Fibroblast of skin of left quadriceps (primary cell): Measurements from ENCODE around the gene RTEL1.

ENCODE experiments used
- DNase-seq, 2 experiments: peaks; one replicate each; pipeline ENCODE4 v3.0.0-alpha.2; 2013; ENCODE audit warnings: low read depth in 2 of 2

RTEL1 gene

GRCh38 chr20:63737945-63738686, 80.0 kb downstream of the RTEL1 start:
- no peak for DNase-seq

DNA sequence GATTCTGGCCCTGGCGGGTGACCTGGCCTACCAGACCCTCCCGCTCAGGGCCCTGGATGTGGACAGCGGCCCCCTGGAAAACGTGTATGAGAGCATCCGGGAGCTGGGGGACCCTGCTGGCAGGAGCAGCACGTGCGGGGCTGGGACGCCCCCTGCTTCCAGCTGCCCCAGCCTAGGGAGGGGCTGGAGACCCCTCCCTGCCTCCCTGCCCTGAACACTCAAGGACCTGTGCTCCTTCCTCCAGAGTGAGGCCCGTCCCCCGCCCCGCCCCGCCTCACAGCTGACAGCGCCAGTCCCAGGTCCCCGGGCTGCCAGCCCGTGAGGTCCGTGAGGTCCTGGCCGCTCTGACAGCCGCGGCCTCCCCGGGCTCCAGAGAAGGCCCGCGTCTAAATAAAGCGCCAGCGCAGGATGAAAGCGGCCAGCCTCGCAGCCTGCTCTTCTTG, 80.6 kb downstream of the RTEL1 start:
- no peak for DNase-seq

GRCh38 chr20:63739130-63740069, 81.3 kb downstream of the RTEL1 start, which contains the start of gene SLC2A4RG:
Gene SLC2A4RG (plus strand): TSS chr20:63739776. CDS start chr20:63739913, 137 bp downstream.
- peak; percentile 32 to 47 for DNase-seq

- peak in 1 of 2 experiments; percentile 5 for DNase-seq
Measured at GRCh38 chr20:63740070-63740626, 82.0 kb downstream of the RTEL1 start.

DNA sequence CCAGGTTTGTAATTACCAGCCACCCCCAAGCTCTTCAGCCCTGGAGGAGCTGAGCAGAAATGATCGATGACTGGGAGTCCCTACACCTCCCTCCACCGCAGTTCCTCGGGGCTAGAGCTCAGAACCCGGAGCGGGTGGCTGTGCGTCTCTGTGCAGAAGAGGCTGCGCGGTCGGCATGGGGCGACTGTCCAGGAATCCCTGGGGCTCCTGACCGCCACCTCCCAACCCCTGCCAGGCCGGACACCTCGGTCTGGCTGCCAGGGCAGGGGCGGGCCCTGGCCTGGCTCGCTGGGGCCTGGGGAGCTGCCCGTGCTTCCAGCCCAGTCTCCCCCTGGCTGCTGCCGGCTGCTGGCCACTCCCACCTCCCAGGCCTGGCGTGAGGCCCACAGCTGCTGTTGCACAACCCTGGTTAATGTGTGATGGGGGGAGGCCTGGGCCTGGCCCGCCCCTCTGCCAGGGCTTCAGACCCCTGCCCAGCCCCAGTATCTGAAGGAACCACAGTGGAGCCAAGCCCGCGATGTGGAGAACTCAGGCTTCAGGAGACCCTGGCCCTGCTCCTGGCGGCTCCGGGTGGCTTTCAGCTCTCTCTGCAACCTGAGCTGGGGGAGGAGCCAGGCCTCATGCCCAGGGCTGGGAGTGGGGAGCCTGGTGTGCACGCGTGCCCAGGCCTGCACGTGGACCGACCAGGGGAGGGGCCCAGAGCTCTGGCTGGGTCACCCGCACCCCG, 82.7 kb downstream of the RTEL1 start:
- DNase-seq: peak; percentile 67 to 74

DNA sequence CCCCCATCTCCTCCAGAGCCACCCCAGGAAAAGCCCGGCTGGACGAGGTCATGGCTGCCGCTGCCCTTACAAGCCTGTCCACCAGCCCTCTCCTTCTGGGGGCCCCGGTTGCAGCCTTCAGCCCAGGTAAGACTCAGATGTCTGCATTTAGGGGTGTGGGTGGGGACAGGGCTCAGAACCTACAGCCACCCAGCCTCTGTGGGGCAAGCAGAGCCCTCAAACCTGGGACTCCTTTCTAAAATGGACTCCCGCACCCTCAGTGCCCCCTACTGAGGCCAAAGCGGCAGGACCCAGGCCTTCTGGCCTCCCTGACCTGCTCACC, 83.2 kb downstream of the RTEL1 start:
- DNase-seq: no peak

- no peak for DNase-seq
Measured at GRCh38 chr20:63741676-63742380, 83.7 kb downstream of the RTEL1 start.

DNA sequence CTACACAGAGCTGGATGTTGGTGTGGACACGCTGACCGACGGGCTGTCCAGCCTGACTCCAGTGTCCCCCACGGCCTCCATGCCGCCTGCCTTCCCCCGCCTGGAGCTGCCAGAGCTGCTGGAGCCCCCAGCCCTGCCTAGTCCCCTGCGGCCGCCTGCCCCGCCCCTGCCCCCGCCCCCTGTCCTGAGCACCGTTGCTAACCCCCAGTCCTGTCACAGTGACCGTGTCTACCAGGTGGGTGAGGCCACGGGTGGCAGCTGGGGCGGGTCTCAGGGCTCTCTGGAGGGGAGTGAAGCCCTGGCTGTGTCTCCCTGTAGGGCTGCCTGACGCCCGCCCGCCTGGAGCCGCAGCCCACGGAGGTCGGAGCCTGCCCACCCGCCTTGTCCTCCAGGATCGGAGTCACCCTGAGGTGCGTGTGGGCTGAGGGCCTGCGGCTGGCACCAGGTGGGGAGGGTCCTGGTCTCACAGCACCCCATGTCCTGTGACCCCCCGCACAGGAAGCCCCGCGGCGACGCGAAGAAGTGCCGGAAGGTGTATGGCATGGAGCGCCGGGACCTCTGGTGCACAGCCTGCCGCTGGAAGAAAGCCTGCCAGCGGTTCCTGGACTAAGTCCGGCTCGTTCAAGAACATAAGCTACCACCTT, 84.4 kb downstream of the RTEL1 start:
- no peak for DNase-seq

- no peak for DNase-seq
Measured at GRCh38 chr20:63743210-63743970, 85.3 kb downstream of the RTEL1 start.

DNA sequence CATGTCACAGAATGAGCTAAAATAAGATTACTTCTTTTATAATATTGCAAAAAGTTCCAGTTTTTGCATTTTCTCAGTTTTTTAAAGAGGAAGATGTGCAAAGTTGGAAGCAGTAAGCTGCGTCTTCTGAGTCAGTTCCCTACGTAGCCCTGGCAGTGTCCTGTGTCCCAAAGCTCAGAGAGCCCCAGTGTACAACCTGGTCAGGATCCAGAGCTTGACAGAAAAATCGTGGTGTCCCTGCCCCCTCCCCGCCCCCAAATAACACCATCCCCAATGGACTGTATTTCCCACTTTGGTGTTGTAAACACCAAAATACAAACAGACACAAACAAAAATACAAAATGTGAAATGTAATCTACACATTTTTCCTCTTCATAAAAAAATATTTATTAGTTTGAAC, 86.0 kb downstream of the RTEL1 start:
- DNase-seq: no peak

DNA sequence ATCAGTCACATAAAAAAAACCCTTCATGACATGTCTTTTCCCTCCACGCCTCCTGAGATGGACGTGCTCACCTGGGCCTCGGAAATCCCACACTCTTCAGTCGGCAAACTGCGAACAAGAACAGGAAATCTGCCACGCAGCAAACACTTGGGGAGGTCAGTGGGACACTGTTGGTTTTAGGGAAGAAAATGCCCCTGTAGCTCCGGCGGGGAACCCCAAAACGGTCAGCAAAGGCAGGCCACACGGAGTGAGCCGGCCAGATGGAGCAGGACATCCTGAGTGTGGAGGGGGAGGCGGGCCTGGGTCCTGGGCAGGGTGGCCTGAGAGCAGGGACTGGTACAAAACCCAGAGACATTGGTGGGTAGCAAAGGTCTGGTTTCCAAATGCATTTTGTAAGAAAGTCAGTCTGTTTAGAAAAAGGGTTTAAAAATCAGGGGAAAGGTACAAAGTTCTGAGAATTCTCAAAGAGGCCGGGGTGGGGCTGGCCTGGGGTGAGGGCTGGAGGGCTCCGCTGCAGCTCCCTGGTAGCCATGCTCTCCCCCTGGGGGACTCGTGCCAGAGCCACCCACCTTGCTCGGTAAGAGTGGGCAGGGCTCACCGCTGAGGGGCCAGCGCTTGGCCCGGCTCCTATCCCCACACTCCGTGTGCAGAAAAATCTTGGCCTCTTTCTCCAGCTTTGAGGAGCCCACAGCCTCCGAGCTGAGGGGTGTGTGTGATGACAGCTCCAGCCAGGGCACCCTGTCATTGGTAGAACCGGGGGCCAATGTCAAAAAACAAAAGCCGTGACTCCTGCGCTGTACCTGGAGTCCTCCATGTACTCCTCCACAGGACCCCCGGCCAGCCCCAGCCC, 86.7 kb downstream of the RTEL1 start:
- DNase-seq: no peak

DNA sequence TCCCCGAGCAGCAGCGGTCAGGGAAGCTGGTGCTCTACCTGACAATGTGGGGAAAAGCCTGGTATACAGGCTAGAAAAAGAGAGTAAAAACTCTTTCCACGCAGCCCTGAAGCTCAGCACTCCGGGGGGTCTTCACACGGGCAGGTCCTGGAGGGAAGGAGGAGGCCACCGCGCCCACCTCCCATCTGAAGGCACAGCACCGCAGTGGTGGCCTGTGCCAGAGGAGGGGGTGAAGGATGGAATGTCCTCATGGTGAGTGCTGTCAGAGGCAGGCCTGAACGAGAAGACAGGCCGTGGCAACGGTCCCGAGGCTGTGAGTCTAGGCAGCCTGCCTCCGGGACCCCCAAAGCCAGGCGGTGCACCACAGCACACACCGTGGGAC, 87.3 kb downstream of the RTEL1 start:
- DNase-seq: no peak
